Lower leg skin (tissue), 3 donors: ENCODE results near the gene ZBTB42.

Experiments
- CTCF ChIP-seq, 3 donors: fragments of 450-650 bp; IDR thresholded peaks; one replicate each; pipeline ENCODE4 v1.5.1; 2016; ENCODE audit warnings: antibody characterized with exemption in 3 of 3, mild to moderate bottlenecking in 3 of 3, moderate library complexity in 2 of 3
- POLR2A ChIP-seq, 2 donors: fragments of 450-650 bp; IDR thresholded peaks; one replicate each; pipeline ENCODE4 v1.6.1; 2016 to 2017; ENCODE audit warnings: antibody characterized with exemption in 2 of 2, mild to moderate bottlenecking in 1 of 2, moderate library complexity in 1 of 2

- TF ChIP-seq CTCF (IDR thresholded peaks at IDR 0.05) (no peak), POLR2A (IDR thresholded peaks at IDR 0.05) (no peak)
Observed at GRCh38 chr14:104751539-104752422, 49.1 kb upstream of the ZBTB42 start.
